GM23338 (cell line): ENCODE results near the gene MGAT5. TPM values are rescaled to one million over a fixed set of nuclear protein-coding genes. Genes with fewer than 3 reads are reported as not detected.

Experiments used
- ATAC-seq: fragments of 200-7000 bp; cut with Tn5 transposase; 3 replicates; pipeline ENCODE4 v1.9.1; 2020
- DNase-seq: peaks from one replicate; pipeline ENCODE4 v3.0.0-alpha.2; 2015; ENCODE audit warnings: low spot score
- H2AFZ ChIP-seq: fragments of 200-600 bp; sonication (generic); 2 replicates; pipeline ENCODE4 v1.8.0; 2016; ENCODE audit warnings: antibody characterized with exemption, mild to moderate bottlenecking, moderate library complexity
- H3F3A ChIP-seq: fragments of 200-600 bp; sonication (generic); replicated peaks from 2 replicates; pipeline ENCODE4 v1.8.0; 2017; ENCODE audit warnings: antibody characterized with exemption, mixed run types, low read depth
- H3K27ac ChIP-seq: fragments of 200-600 bp; sonication (generic); 2 replicates; pipeline ENCODE4 v1.6.1; 2016; ENCODE audit warnings: low read depth
- H3K27me3 ChIP-seq: fragments of 200-600 bp; sonication (generic); 2 replicates; pipeline ENCODE4 v1.8.0; 2016; ENCODE audit warnings: mild to moderate bottlenecking, mixed run types, moderate library complexity; ENCODE audit not compliant: insufficient read depth
- H3K36me3 ChIP-seq: fragments of 200-600 bp; sonication (generic); 2 replicates; pipeline ENCODE4 v1.8.0; 2016; ENCODE audit warnings: mild to moderate bottlenecking; ENCODE audit not compliant: insufficient read depth
- H3K4me1 ChIP-seq: fragments of 200-600 bp; sonication (generic); 2 replicates; pipeline ENCODE4 v1.8.0; 2016; ENCODE audit warnings: mild to moderate bottlenecking, moderate library complexity; ENCODE audit not compliant: insufficient read depth
- H3K4me2 ChIP-seq: fragments of 200-600 bp; sonication (generic); 2 replicates; pipeline ENCODE4 v1.7.1; 2017; ENCODE audit warnings: mixed run types
- H3K4me3 ChIP-seq: fragments of 200-600 bp; sonication (generic); 2 replicates; pipeline ENCODE4 v1.6.1; 2016; ENCODE audit warnings: mixed run types
- H3K79me2 ChIP-seq: fragments of 200-600 bp; sonication (generic); replicated peaks from 2 replicates; pipeline ENCODE4 v1.8.0; 2017; ENCODE audit warnings: mild to moderate bottlenecking; ENCODE audit not compliant: insufficient read depth
- H3K9me2 ChIP-seq: fragments of 200-600 bp; sonication (generic); 2 replicates; pipeline ENCODE4 v1.8.0; 2017; ENCODE audit not compliant: insufficient read depth
- H4K20me1 ChIP-seq: fragments of 200-600 bp; sonication (generic); replicated peaks from 2 replicates; pipeline ENCODE4 v1.8.0; 2017; ENCODE audit warnings: mild to moderate bottlenecking; ENCODE audit not compliant: insufficient read depth
- H3K27ac Mint-ChIP-seq: 2 replicates; pipeline ENCODE4 v1.8.0; 2020; ENCODE audit warnings: inconsistent platforms, mild to moderate bottlenecking, moderate library complexity, mixed read lengths
- H3K27me3 Mint-ChIP-seq: 3 replicates; pipeline ENCODE4 v1.8.0; 2022; ENCODE audit warnings: low read depth, mild to moderate bottlenecking, moderate library complexity, mixed read lengths, inconsistent platforms; ENCODE audit not compliant: insufficient read depth, poor library complexity
- H3K36me3 Mint-ChIP-seq: 3 replicates; pipeline ENCODE4 v1.8.0; 2021; ENCODE audit warnings: low read depth, mild to moderate bottlenecking, inconsistent platforms, moderate library complexity, mixed read lengths
- H3K4me1 Mint-ChIP-seq: 3 replicates; pipeline ENCODE4 v1.8.0; 2020; ENCODE audit warnings: mild to moderate bottlenecking, inconsistent platforms, mixed read lengths
- H3K4me3 Mint-ChIP-seq: 3 replicates; pipeline ENCODE4 v1.8.0; 2021; ENCODE audit warnings: moderate library complexity, mild to moderate bottlenecking, inconsistent platforms, mixed read lengths
- H3K9me3 Mint-ChIP-seq: 3 replicates; pipeline ENCODE4 v1.8.0; 2020; ENCODE audit warnings: moderate library complexity, mild to moderate bottlenecking, inconsistent platforms, mixed read lengths
- CREB1 ChIP-seq: fragments of 250-450 bp; sonication (Bioruptor Pico); IDR thresholded peaks from 2 replicates; pipeline ENCODE4 v1.5.0; 2020; ENCODE audit warnings: low read depth, mild to moderate bottlenecking, moderate library complexity
- CTCF ChIP-seq, 2 experiments: fragments of 200-600 bp in 1 of 2; sonication (generic) in 1 of 2; conservative IDR thresholded peaks; 2 replicates each; pipeline versions ENCODE4 v1.5.1 to v1.6.1; 2016 to 2017; ENCODE audit warnings: antibody characterized with exemption in 2 of 2, low read depth in 2 of 2, mild to moderate bottlenecking in 2 of 2, moderate library complexity in 1 of 2
- EZH2phosphoT487 ChIP-seq: fragments of 200-600 bp; sonication (generic); IDR thresholded peaks from one replicate; pipeline ENCODE4 v1.8.1; 2018; ENCODE audit warnings: antibody characterized with exemption; ENCODE audit not compliant: unreplicated experiment
- JUNB ChIP-seq: IDR thresholded peaks from one replicate; pipeline ENCODE4 v1.6.1; 2016; ENCODE audit warnings: antibody characterized with exemption; ENCODE audit not compliant: unreplicated experiment
- NANOG ChIP-seq: IDR thresholded peaks from 2 replicates; pipeline ENCODE4 v1.6.1; 2016; ENCODE audit warnings: antibody characterized with exemption, borderline replicate concordance
- POLR2AphosphoS5 ChIP-seq: IDR thresholded peaks from 2 replicates; pipeline ENCODE4 v1.6.1; 2016; ENCODE audit warnings: antibody characterized with exemption, low read depth
- STAT1 ChIP-seq: IDR thresholded peaks from one replicate; pipeline ENCODE4 v1.6.1; 2016; ENCODE audit warnings: antibody characterized with exemption; ENCODE audit not compliant: unreplicated experiment
- ZNF114 ChIP-seq: fragments of 250-450 bp; sonication (Bioruptor Pico); IDR thresholded peaks from 2 replicates; pipeline ENCODE4 v1.5.0; 2020; ENCODE audit warnings: mild to moderate bottlenecking, moderate library complexity
- ZNF331 ChIP-seq: fragments of 250-450 bp; sonication (Bioruptor Pico); IDR thresholded peaks from 2 replicates; pipeline ENCODE4 v1.5.0; 2020; ENCODE audit warnings: low read depth, mild to moderate bottlenecking, moderate library complexity
- ZNF462 ChIP-seq: fragments of 250-450 bp; sonication (Bioruptor Pico); IDR thresholded peaks from 2 replicates; pipeline ENCODE4 v1.5.0; 2020; ENCODE audit warnings: mild to moderate bottlenecking, moderate library complexity
- polyA plus RNA-seq: library from polyadenylated mRNA; unstranded; fragments of >200 nt; fragmentation: Nextera tagmentation; extraction: Ambion mirVana; gene quantifications from 2 replicates; pipeline ENCODE4 v1.2.1, GENCODE V29; 2016
- total RNA-seq: library from RNA; depleted of rRNA; stranded (reverse); fragments of >200 nt; shearing (Covaris generic); gene quantifications from 2 replicates; pipeline ENCODE4 v1.2.3, GENCODE V29; 2014
- TF ChIP-seq, protein P1 (sequence below): IDR thresholded peaks from one replicate; pipeline ENCODE4 v1.6.1; 2018; ENCODE audit warnings: antibody characterized with exemption; ENCODE audit not compliant: unreplicated experiment

MGAT5 gene
- total and polyA plus RNA-seq, 2 experiments from 2014 or later = 4.6 to 27.6 TPM

DNA sequence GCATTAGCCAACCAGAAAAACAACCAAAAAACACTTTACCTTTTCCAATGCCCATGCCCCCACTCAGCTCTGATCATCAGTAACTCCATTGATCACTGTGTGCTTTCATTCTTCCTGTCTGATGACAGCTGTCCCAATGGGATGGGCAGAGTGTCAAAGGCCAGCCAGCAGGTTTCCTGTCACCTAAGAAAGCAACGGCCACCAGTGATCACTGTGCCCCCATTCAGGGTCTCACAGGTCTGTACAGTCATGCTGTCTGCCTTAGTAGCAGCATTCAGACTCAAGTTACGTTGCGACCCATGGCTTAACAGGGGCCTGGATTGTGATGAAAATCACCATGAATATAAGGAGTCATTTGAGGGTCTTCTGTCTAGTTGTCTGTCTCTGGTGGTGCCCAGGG, 184.5 kb downstream of the MGAT5 start:
- Histone ChIP-seq H3K79me2 (no peaks in the 10 kb centered on the region), H3K36me3 (no peaks in the 10 kb centered on the region), H2AFZ (no peak overlapping the region), H3K27me3 (0 out of 2 replicates have a peak, but pooled peaks cover 5% of the 10 kb centered on the region), H3K4me1 (no peaks in the 10 kb centered on the region), H3K4me2 (no peak overlapping the region), H3F3A (no peaks in the 10 kb centered on the region), H3K4me3 (no peak overlapping the region), H3K27ac (no peak overlapping the region), H4K20me1 (peaks cover 4% of the 10 kb centered on the region; the same call in 1 of the 2 replicates), H3K9me2 (no peaks in the 10 kb centered on the region)
- no peak for DNase-seq
- no peaks in the 10 kb centered on the region; the same call in 2 of the 3 replicates for H3K4me1 Mint-ChIP-seq
- no peaks in the 10 kb centered on the region for H3K9me3 Mint-ChIP-seq
- TF ChIP-seq JUNB (no peak), EZH2phosphoT487 (no peak), ZNF462 (CRISPR knock-in tag) (no peak), CREB1 (CRISPR knock-in tag) (no peak), STAT1 (no peak)
- H3K4me3 Mint-ChIP-seq = no peak overlapping the region
- H3K36me3 Mint-ChIP-seq = no peaks in the 10 kb centered on the region; the same call in 1 of the 3 replicates
- no peaks in the 10 kb centered on the region for H3K27me3 Mint-ChIP-seq
- no peak overlapping the region for H3K27ac Mint-ChIP-seq
- no peak for ATAC-seq

- Histone ChIP-seq H2AFZ (no peak overlapping the region), H3K9me2 (no peaks in the 10 kb centered on the region), H3K4me1 (no peaks in the 10 kb centered on the region), H3F3A (no peaks in the 10 kb centered on the region), H3K79me2 (no peaks in the 10 kb centered on the region), H4K20me1 (no peaks in the 10 kb centered on the region; the same call in 1 of the 2 replicates), H3K4me3 (no peak overlapping the region), H3K27ac (no peak overlapping the region), H3K36me3 (no peaks in the 10 kb centered on the region), H3K4me2 (no peak overlapping the region), H3K27me3 (no peaks in the 10 kb centered on the region)
- no peak overlapping the region for H3K4me3 Mint-ChIP-seq
- peaks cover 3% of the 10 kb centered on the region; the same call in 1 of the 3 replicates for H3K4me1 Mint-ChIP-seq
- no peak overlapping the region for H3K27ac Mint-ChIP-seq
- no peaks in the 10 kb centered on the region for H3K27me3 Mint-ChIP-seq
- H3K36me3 Mint-ChIP-seq = no peaks in the 10 kb centered on the region; the same call in 2 of the 3 replicates
- ATAC-seq = no peak
- H3K9me3 Mint-ChIP-seq = no peaks in the 10 kb centered on the region
- DNase-seq = no peak
- TF ChIP-seq ZNF114 (CRISPR knock-in tag) = no peak
- no peak for TF ChIP-seq JUNB
- no peak for TF ChIP-seq POLR2AphosphoS5
- TF ChIP-seq ZNF331 (CRISPR knock-in tag) = no peak
- TF ChIP-seq CTCF (conservative IDR thresholded peaks at IDR 0.05; ENCODE audit: low read depth in 2 of 2) = no peak
- TF ChIP-seq, protein P1, sequence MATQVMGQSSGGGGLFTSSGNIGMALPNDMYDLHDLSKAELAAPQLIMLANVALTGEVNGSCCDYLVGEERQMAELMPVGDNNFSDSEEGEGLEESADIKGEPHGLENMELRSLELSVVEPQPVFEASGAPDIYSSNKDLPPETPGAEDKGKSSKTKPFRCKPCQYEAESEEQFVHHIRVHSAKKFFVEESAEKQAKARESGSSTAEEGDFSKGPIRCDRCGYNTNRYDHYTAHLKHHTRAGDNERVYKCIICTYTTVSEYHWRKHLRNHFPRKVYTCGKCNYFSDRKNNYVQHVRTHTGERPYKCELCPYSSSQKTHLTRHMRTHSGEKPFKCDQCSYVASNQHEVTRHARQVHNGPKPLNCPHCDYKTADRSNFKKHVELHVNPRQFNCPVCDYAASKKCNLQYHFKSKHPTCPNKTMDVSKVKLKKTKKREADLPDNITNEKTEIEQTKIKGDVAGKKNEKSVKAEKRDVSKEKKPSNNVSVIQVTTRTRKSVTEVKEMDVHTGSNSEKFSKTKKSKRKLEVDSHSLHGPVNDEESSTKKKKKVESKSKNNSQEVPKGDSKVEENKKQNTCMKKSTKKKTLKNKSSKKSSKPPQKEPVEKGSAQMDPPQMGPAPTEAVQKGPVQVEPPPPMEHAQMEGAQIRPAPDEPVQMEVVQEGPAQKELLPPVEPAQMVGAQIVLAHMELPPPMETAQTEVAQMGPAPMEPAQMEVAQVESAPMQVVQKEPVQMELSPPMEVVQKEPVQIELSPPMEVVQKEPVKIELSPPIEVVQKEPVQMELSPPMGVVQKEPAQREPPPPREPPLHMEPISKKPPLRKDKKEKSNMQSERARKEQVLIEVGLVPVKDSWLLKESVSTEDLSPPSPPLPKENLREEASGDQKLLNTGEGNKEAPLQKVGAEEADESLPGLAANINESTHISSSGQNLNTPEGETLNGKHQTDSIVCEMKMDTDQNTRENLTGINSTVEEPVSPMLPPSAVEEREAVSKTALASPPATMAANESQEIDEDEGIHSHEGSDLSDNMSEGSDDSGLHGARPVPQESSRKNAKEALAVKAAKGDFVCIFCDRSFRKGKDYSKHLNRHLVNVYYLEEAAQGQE = no peak
- no peak for TF ChIP-seq EZH2phosphoT487
- no peak for TF ChIP-seq NANOG
Observed at GRCh38 chr2:134440336-134440909, 186.6 kb downstream of the MGAT5 start.
